IMR-90 (cell line): ENCODE measurements around the gene TOPORS. TPM values are rescaled to one million over a fixed set of nuclear protein-coding genes. Genes with fewer than 3 reads are reported as not detected.

Experiments used
- ATAC-seq: fragments of 200-7000 bp; cut with Tn5 transposase; 2 replicates; pipeline ENCODE4 v1.9.1; 2020; ENCODE audit warnings: low read depth, mild to moderate bottlenecking, moderate library complexity
- BruUV-seq: library from RNA; stranded (reverse); fragments of 400-500 nt; replicated peaks from 2 replicates; lab custom pipeline; 2021; lab: Mats Ljungman, UMichigan
- CTCF ChIA-PET: fragments of 300-600 bp; formaldehyde crosslinking; extraction: SDS; loops from one replicate; lab custom pipeline; 2021; ENCODE audit warnings: antibody characterized with exemption; lab: Yijun Ruan, JAX
- POLR2A ChIA-PET: fragments of 300-600 bp; sonication (Branson Sonifier 250); formaldehyde crosslinking; loops from one replicate; lab custom pipeline; 2022; ENCODE audit warnings: antibody characterized with exemption; ENCODE audit not compliant: unreplicated experiment; lab: Charles Lee
- DNase-seq: peaks from one replicate; pipeline ENCODE4 v3.0.0; 2013
- H2AFZ ChIP-seq: replicated peaks from 2 replicates; pipeline ENCODE3; 2013; ENCODE audit warnings: low read length, mild to moderate bottlenecking; ENCODE audit not compliant: poor library complexity
- H2AK5ac ChIP-seq: 2 replicates; pipeline ENCODE4 v1.6.1; 2013; ENCODE audit warnings: low read depth, low read length, inconsistent platforms
- H2AK9ac ChIP-seq: replicated peaks from 2 replicates; pipeline ENCODE3; 2013; ENCODE audit warnings: mild to moderate bottlenecking, low read depth, low read length, moderate library complexity; ENCODE audit not compliant: poor library complexity
- H2BK120ac ChIP-seq: 2 replicates; pipeline ENCODE4 v1.6.1; 2013; ENCODE audit warnings: low read depth, low read length, inconsistent platforms
- H2BK15ac ChIP-seq: 3 replicates; pipeline ENCODE4 v1.6.1; 2013; ENCODE audit warnings: low read depth, low read length, inconsistent platforms
- H2BK20ac ChIP-seq: 2 replicates; pipeline ENCODE4 v1.6.1; 2013; ENCODE audit warnings: low read depth, mild to moderate bottlenecking, inconsistent platforms, low read length, moderate library complexity
- H2BK5ac ChIP-seq: 2 replicates; pipeline ENCODE4 v1.6.1; 2013; ENCODE audit warnings: mild to moderate bottlenecking, low read depth, low read length, inconsistent platforms; ENCODE audit not compliant: poor library complexity, severe bottlenecking
- H3K14ac ChIP-seq: replicated peaks from 2 replicates; pipeline ENCODE4 v1.6.1; 2013; ENCODE audit warnings: low read depth, low read length, inconsistent platforms
- H3K18ac ChIP-seq: 2 replicates; pipeline ENCODE4 v1.6.1; 2013; ENCODE audit warnings: low read depth, low read length, control low read depth
- H3K23ac ChIP-seq: 2 replicates; pipeline ENCODE4 v1.6.1; 2013; ENCODE audit warnings: low read depth, low read length, inconsistent platforms
- H3K27ac ChIP-seq: 2 replicates; pipeline ENCODE4 v1.5.1; 2013; ENCODE audit warnings: mild to moderate bottlenecking, control low read depth, low read length; ENCODE audit not compliant: insufficient read depth
- H3K27me3 ChIP-seq: 2 replicates; pipeline ENCODE4 v1.6.1; 2013; ENCODE audit warnings: low read length; ENCODE audit not compliant: control insufficient read depth, insufficient read depth
- H3K36me3 ChIP-seq: 2 replicates; pipeline ENCODE4 v1.6.1; 2013; ENCODE audit warnings: low read length, mixed read lengths; ENCODE audit not compliant: control insufficient read depth, insufficient read depth
- H3K4ac ChIP-seq: 2 replicates; pipeline ENCODE4 v1.6.1; 2013; ENCODE audit warnings: low read depth, low read length, inconsistent platforms
- H3K4me1 ChIP-seq: 2 replicates; pipeline ENCODE4 v1.6.1; 2013; ENCODE audit warnings: low read length, mixed read lengths; ENCODE audit not compliant: control insufficient read depth, insufficient read depth
- H3K4me2 ChIP-seq: 2 replicates; pipeline ENCODE4 v1.6.1; 2013; ENCODE audit warnings: low read depth, mild to moderate bottlenecking, control low read depth, low read length, moderate library complexity
- H3K4me3 ChIP-seq: 2 replicates; pipeline ENCODE4 v1.5.1; 2013; ENCODE audit warnings: low read depth, mild to moderate bottlenecking, control low read depth, low read length, moderate library complexity; ENCODE audit not compliant: insufficient read depth
- H3K56ac ChIP-seq: 2 replicates; pipeline ENCODE4 v1.6.1; 2013; ENCODE audit warnings: low read length, inconsistent platforms; ENCODE audit not compliant: insufficient read depth; ENCODE audit errors: extremely low read depth
- H3K79me1 ChIP-seq, 2 experiments: 2 replicates each; pipeline ENCODE4 v1.6.1; 2013; ENCODE audit warnings: low read length in 2 of 2, inconsistent platforms in 1 of 2, low read depth in 1 of 2
- H3K9ac ChIP-seq: 2 replicates; pipeline ENCODE4 v1.6.1; 2013; ENCODE audit warnings: low read depth, low read length, control low read depth
- H3K9me1 ChIP-seq: 2 replicates; pipeline ENCODE4 v1.6.1; 2013; ENCODE audit warnings: low read length, inconsistent platforms; ENCODE audit not compliant: insufficient read depth
- H3K9me3 ChIP-seq: 2 replicates; pipeline ENCODE4 v1.6.1; 2013; ENCODE audit warnings: low read length; ENCODE audit not compliant: control insufficient read depth, insufficient read depth
- H4K20me1 ChIP-seq: 2 replicates; pipeline ENCODE4 v1.6.1; 2013; ENCODE audit warnings: low read length, inconsistent platforms; ENCODE audit not compliant: insufficient read depth
- H4K5ac ChIP-seq: 2 replicates; pipeline ENCODE4 v1.6.1; 2013; ENCODE audit warnings: mild to moderate bottlenecking, low read depth, low read length, control low read depth
- H4K8ac ChIP-seq, 2 experiments: 2 replicates each; pipeline ENCODE4 v1.6.1; 2013; ENCODE audit warnings: low read depth in 2 of 2, low read length in 2 of 2, control low read depth in 1 of 2, inconsistent platforms in 1 of 2
- H4K91ac ChIP-seq: 2 replicates; pipeline ENCODE4 v1.6.1; 2013; ENCODE audit warnings: low read depth, low read length, inconsistent platforms; ENCODE audit not compliant: insufficient read depth
- CEBPB ChIP-seq: IDR thresholded peaks from 2 replicates; pipeline ENCODE4 v1.6.1; 2012; ENCODE audit warnings: low read depth, low read length, improper control_type of control experiment
- MAZ ChIP-seq: IDR thresholded peaks from 2 replicates; pipeline ENCODE4 v1.6.1; 2012; ENCODE audit warnings: low read depth, mild to moderate bottlenecking, low read length, improper control_type of control experiment, moderate library complexity, borderline replicate concordance
- NFE2L2 ChIP-seq: fragments of 150-350 bp; IDR thresholded peaks from 2 replicates; pipeline ENCODE4 v1.6.1; 2016; ENCODE audit warnings: low read depth, mild to moderate bottlenecking, low read length
- RAD21 ChIP-seq: IDR thresholded peaks from 2 replicates; pipeline ENCODE4 v1.6.1; 2012; ENCODE audit warnings: low read length, improper control_type of control experiment
- RCOR1 ChIP-seq: IDR thresholded peaks from 2 replicates; pipeline ENCODE4 v1.6.1; 2012; ENCODE audit warnings: mild to moderate bottlenecking, low read length, improper control_type of control experiment; ENCODE audit not compliant: insufficient replicate concordance
- USF2 ChIP-seq: fragments of 150-350 bp; IDR thresholded peaks from 2 replicates; pipeline ENCODE4 v1.6.1; 2017; ENCODE audit warnings: mild to moderate bottlenecking, antibody characterized with exemption, low read length, low read depth
- WGBS, 2 experiments: methylation state at CpG; one replicate each; pipeline versions ENCODE4 v1.1.5 to v1.1.7; 2013; ENCODE audit warnings: missing lambda C conversion rate in 2 of 2; ENCODE audit not compliant: insufficient read length in 1 of 2; ENCODE audit errors: extremely low coverage in 2 of 2; 5-methylcytosine and 5-hydroxymethylcytosine counted together
- dilution Hi-C: fragments of 300-500 bp; cut with HindIII; formaldehyde crosslinking; loops from one replicate; pipeline ENCODE4 v1.14.3; 2018; ENCODE audit warnings: low sequenced_read_pairs; ENCODE audit not compliant: unreplicated experiment
- in situ Hi-C: fragments of 300-500 bp; cut with MboI; formaldehyde crosslinking; loops from 3 replicates; pipeline ENCODE4 v1.14.3; 2019; ENCODE audit warnings: low sequenced_read_pairs, inconsistent platforms, mixed read lengths
- intact Hi-C: fragments of 100-400 bp; cut with micrococcal nuclease; formaldehyde crosslinking; loops from 2 replicates; pipeline ENCODE4 v1.10.0; 2022
- polyA plus RNA-seq, 3 experiments: library from polyadenylated mRNA; depleted of rRNA; stranded (reverse); fragments of >200 nt; gene quantifications; 2 replicates each; pipeline ENCODE4 v1.2.3, GENCODE V29; 2012; ENCODE audit warnings: low replicate concordance in 1 of 3
- total RNA-seq: library from RNA; depleted of rRNA; stranded (reverse); fragments of >200 nt; gene quantifications from 2 replicates; pipeline ENCODE4 v1.2.3, GENCODE V29; 2012

Gene TOPORS
- total and polyA plus RNA-seq, 2 of the 4 experiments (the other 2 are of a cell fraction): 7.4 to 27.8 TPM

GRCh38 chr9:32524892-32525708 is 27.3 kb downstream of the TOPORS start:
- Histone ChIP-seq H4K20me1 (no peaks in the 10 kb centered on the region), H3K36me3 (no peaks in the 10 kb centered on the region), H2BK20ac (no peak overlapping the region), H3K79me1 (peaks cover 31 to 32% of the 10 kb centered on the region in 2 experiments), H3K9ac (peak overlapping the region; percentile 92), H4K91ac (0 out of 2 replicates have a peak overlapping the region, but pooled peaks have one; percentile 8), H3K56ac (peak overlapping the region; percentile 82; the same call in 1 of the 2 replicates), H2BK120ac (0 out of 2 replicates have a peak overlapping the region, but pooled peaks have one; percentile 3), H2BK5ac (peak overlapping the region; percentile 81), H3K27ac (peak overlapping the region; percentile 91), H3K4ac (peak overlapping the region; percentile 4), H2AK5ac (peak overlapping the region; percentile 10; the same call in 1 of the 2 replicates), H3K4me2 (peak overlapping the region; percentile 90), H3K9me3 (no peaks in the 10 kb centered on the region), H3K27me3 (no peaks in the 10 kb centered on the region), H2AK9ac (peak overlapping the region; percentile 52), H3K14ac (peak overlapping the region; percentile 75), H3K4me3 (peak overlapping the region; percentile 86), H3K23ac (peak overlapping the region; percentile 81; the same call in 1 of the 2 replicates), H2AFZ (peak overlapping the region; percentile 60), H3K18ac (no peak overlapping the region), H2BK15ac (no peak overlapping the region), H4K5ac (peak overlapping the region; percentile 42), H3K9me1 (no peaks in the 10 kb centered on the region), H3K4me1 (peaks cover 3% of the 10 kb centered on the region), H4K8ac (peak overlapping the region; percentile 31 to 69; a peak in 2 of 4 replicates)
- WGBS, 2 experiments: 45% methylated on average over 12 of the region's 22 CpGs; no CpG with 5 or more reads in 1 of the 2 experiments
- dilution Hi-C loops: no loop called here
- intact Hi-C loops: no loop called here
- ATAC-seq (peak; percentile 33), DNase-seq (peak; percentile 17)
- ChIA-PET CTCF (interaction anchor here (1.3 kb wide), 1 partner anchor 146 kb away, joined by 4 read pairs; no protein-coding TSS in a partner anchor), POLR2A (interaction anchor here (1.2 kb wide), 1 partner anchor 9 kb away, joined by 3 read pairs; no protein-coding TSS in a partner anchor)
- TF ChIP-seq USF2: no peak
- no peak for TF ChIP-seq MAZ
- TF ChIP-seq RAD21: no peak
- TF ChIP-seq CEBPB: no peak
- no peak for TF ChIP-seq NFE2L2
- TF ChIP-seq RCOR1: no peak
- BruUV-seq: TSS peak; percentile 59
- in situ Hi-C loops: no loop called here
